Adrenal gland (tissue), 12 donors: Measurements from ENCODE around the gene CEP70. TPM values are rescaled to one million over a fixed set of nuclear protein-coding genes. Genes with fewer than 3 reads are reported as not detected.
"Not testable (repeated sequence)": the region's sequence is repeated elsewhere in the genome, so short reads cannot be mapped to it uniquely, and the experiment has no call there.

Experiments
- DNase-seq, 7 donors: peaks; one replicate each; pipeline ENCODE4 v3.0.0-alpha.2; 2019 to 2020
- H3K27ac ChIP-seq, 5 donors: fragments of 200-600 bp; sonication (generic) in 4 of 5; 1 replicate in 3 of 5; 2 replicates in 2 of 5; pipeline versions ENCODE4 v1.5.1 to v1.8.0; 2016 to 2020; ENCODE audit warnings: mild to moderate bottlenecking in 1 of 5
- H3K27me3 ChIP-seq: fragments of 200-600 bp; 2 replicates; pipeline ENCODE4 v1.8.0; 2021
- H3K36me3 ChIP-seq, 2 donors: fragments of 200-600 bp; replicated peaks in 1 of 2; 1 replicate in 1 of 2; 2 replicates in 1 of 2; pipeline versions ENCODE4 v1.5.1 to v1.8.0; 2018 to 2022
- H3K4me1 ChIP-seq, 2 donors: fragments of 200-600 bp; replicated peaks in 1 of 2; 1 replicate in 1 of 2; 2 replicates in 1 of 2; pipeline versions ENCODE4 v1.5.1 to v1.8.0; 2018 to 2021
- H3K4me3 ChIP-seq, 4 donors: fragments of 200-600 bp; sonication (generic) in 3 of 4; one replicate each; pipeline ENCODE4 v1.5.1; 2016 to 2018
- H3K9me3 ChIP-seq, 3 donors: fragments of 200-600 bp; sonication (generic) in 1 of 3; replicated peaks in 1 of 3; 1 replicate in 2 of 3; 2 replicates in 1 of 3; pipeline versions ENCODE4 v1.5.1 to v1.8.0; 2016 to 2021
- POLR2A ChIP-seq, 2 donors: fragments of 450-650 bp; IDR thresholded peaks; one replicate each; pipeline ENCODE4 v1.6.1; 2017; ENCODE audit warnings: antibody characterized with exemption in 2 of 2, mild to moderate bottlenecking in 2 of 2, moderate library complexity in 1 of 2
- WGBS, 4 donors: extraction: QIAGEN DNeasy Blood & Tissue Kit in 2 of 4; methylation state at CpG; one replicate each; pipeline versions ENCODE4 v1.1.5 to v1.1.7; 2013 to 2017; 5-methylcytosine and 5-hydroxymethylcytosine counted together
- intact Hi-C, 2 donors: fragments of 100-400 bp; cut with DNase I; formaldehyde crosslinking; loops; one replicate each; pipeline versions ENCODE4 v1.14.1 to v1.15.0; 2022 to 2023
- polyA plus RNA-seq, 3 donors: library from polyadenylated mRNA; stranded (reverse); fragments of 200-250 nt in 2 of 3; fragments of 350-450 nt in 1 of 3; fragmentation: Illumina TruSeq in 1 of 3; extraction: RNeasy Lipid Tissue Mini Kit (QIAGEN cat#74804) in 1 of 3; gene quantifications; one replicate each; pipeline ENCODE4 v1.2.3, GENCODE V29; 2013 to 2014
- total RNA-seq, 9 donors: library from RNA; depleted of rRNA in 4 of 9; stranded (reverse); fragments of >200 nt in 4 of 9; fragments of 120-200 nt in 1 of 9; fragmentation: NEBNext Ultra II Directional in 1 of 9; extraction: Animal tissue kit (Norgen Biotek cat#: 25700) in 1 of 9; gene quantifications; one replicate each; pipeline versions ENCODE4 v1.1.0 to v1.2.4, GENCODE V29; 2013 to 2023
- TF ChIP-seq, protein P1 (sequence below), 6 experiments: fragments of 450-650 bp in 4 of 6; fragments of 200-600 bp in 2 of 6; sonication (generic) in 1 of 6; IDR thresholded peaks; 1 replicate in 5 of 6; 2 replicates in 1 of 6; pipeline versions ENCODE4 v1.5.1 to v1.8.0; 2016 to 2021; ENCODE audit warnings: antibody characterized with exemption in 6 of 6, mild to moderate bottlenecking in 2 of 6, moderate library complexity in 1 of 6
- donor health status: healthy with polysubstance abuse.
- donor health status: Bipolar disorder and iron deficiency.
- donor health status: DM: yes; HTN: yes; CAD: no.
- donor health status: DM: no; HTN: no; CAD: no.
- donor health status: DM: no; HTN: no; CAD: no.
- donor health status: DM: yes; HTN: yes; CAD: no.

The CEP70 gene
- total and polyA plus RNA-seq, 12 donors: 7.8 to 26.9 (median 16.4) TPM

GRCh38 chr3:138587374-138587773 lies 6.7 kb downstream of the CEP70 start:
- intact Hi-C loops: no loop called here
- WGBS, 4 donors: 81 to 100% (median 97%) methylated on average over 1 of the region's 1 CpG
- H3K4me1 ChIP-seq: no peaks in the 10 kb centered on the region
- H3K36me3 ChIP-seq: no peaks in the 10 kb centered on the region
- no peak for TF ChIP-seq POLR2A (IDR thresholded peaks at IDR 0.05)
- TF ChIP-seq, protein P1, sequence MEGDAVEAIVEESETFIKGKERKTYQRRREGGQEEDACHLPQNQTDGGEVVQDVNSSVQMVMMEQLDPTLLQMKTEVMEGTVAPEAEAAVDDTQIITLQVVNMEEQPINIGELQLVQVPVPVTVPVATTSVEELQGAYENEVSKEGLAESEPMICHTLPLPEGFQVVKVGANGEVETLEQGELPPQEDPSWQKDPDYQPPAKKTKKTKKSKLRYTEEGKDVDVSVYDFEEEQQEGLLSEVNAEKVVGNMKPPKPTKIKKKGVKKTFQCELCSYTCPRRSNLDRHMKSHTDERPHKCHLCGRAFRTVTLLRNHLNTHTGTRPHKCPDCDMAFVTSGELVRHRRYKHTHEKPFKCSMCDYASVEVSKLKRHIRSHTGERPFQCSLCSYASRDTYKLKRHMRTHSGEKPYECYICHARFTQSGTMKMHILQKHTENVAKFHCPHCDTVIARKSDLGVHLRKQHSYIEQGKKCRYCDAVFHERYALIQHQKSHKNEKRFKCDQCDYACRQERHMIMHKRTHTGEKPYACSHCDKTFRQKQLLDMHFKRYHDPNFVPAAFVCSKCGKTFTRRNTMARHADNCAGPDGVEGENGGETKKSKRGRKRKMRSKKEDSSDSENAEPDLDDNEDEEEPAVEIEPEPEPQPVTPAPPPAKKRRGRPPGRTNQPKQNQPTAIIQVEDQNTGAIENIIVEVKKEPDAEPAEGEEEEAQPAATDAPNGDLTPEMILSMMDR (IDR thresholded peaks at IDR 0.05): no peak
- H3K27ac ChIP-seq: no peak overlapping the region
- H3K9me3 ChIP-seq: no peaks in the 10 kb centered on the region
- no peak overlapping the region for H3K4me3 ChIP-seq
- no peak for DNase-seq
- no peaks in the 10 kb centered on the region for H3K27me3 ChIP-seq

GRCh38 chr3:138578961-138579574 lies 15.0 kb downstream of the CEP70 start:
- 89 to 95% (median 91%) methylated on average over 6 of the region's 6 CpGs for WGBS, 4 donors
- intact Hi-C loops: no loop called here
- TF ChIP-seq, protein P1 (IDR thresholded peaks at IDR 0.05): no peak
- no peak for TF ChIP-seq POLR2A (IDR thresholded peaks at IDR 0.05)
- Histone ChIP-seq H3K36me3 (no peaks in the 10 kb centered on the region), H3K27me3 (no peaks in the 10 kb centered on the region), H3K9me3 (no peaks in the 10 kb centered on the region), H3K4me3 (no peak overlapping the region), H3K4me1 (no peaks in the 10 kb centered on the region), H3K27ac (no peak overlapping the region)
- DNase-seq: no peak

GRCh38 chr3:138578141-138578540 lies 15.9 kb downstream of the CEP70 start:
- intact Hi-C loops: no loop called here
- Histone ChIP-seq H3K27ac (no peak overlapping the region), H3K4me1 (no peaks in the 10 kb centered on the region), H3K36me3 (no peaks in the 10 kb centered on the region), H3K9me3 (no peaks in the 10 kb centered on the region), H3K27me3 (no peaks in the 10 kb centered on the region), H3K4me3 (no peak overlapping the region)
- DNase-seq: no peak
- TF ChIP-seq, protein P1 (IDR thresholded peaks at IDR 0.05): no peak
- no peak for TF ChIP-seq POLR2A (IDR thresholded peaks at IDR 0.05)
- 77 to 89% (median 78%) methylated on average over 4 of the region's 4 CpGs for WGBS, 4 donors

- no peaks in the 10 kb centered on the region for H3K36me3 ChIP-seq
- H3K9me3 ChIP-seq: no peaks in the 10 kb centered on the region
- TF ChIP-seq, protein P1 (IDR thresholded peaks at IDR 0.05): no peak
- TF ChIP-seq POLR2A (IDR thresholded peaks at IDR 0.05): no peak
- WGBS, 4 donors: 90 to 95% (median 92%) methylated on average over 1 of the region's 1 CpG
- no peak overlapping the region for H3K27ac ChIP-seq
- H3K27me3 ChIP-seq: no peaks in the 10 kb centered on the region
- DNase-seq: no peak
- H3K4me3 ChIP-seq: no peak overlapping the region
- no peaks in the 10 kb centered on the region for H3K4me1 ChIP-seq
- intact Hi-C loops: no loop called here
Measured at GRCh38 chr3:138573138-138573537, 20.9 kb downstream of the CEP70 start.

DNA sequence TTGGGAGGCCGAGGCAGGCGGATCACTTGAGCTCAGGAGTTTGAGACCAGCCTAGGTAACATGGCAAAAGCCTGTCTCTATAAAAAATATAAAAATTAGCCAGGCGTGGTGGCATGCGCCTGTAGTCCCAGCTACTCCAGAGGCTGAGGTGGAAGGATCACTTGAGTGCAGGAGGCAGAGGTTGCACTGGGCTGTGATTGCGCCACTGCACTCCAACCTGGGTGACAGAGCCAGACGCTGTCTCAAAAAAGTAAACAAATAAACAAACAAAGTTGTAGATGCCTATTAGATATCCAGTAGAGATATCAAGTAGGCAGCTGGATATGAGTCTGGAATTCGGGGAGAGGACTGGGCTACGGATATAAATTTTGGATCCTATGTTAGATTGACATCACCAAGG lies 24.4 kb downstream of the CEP70 start:
- H3K36me3 ChIP-seq, H3K27ac ChIP-seq, H3K9me3 ChIP-seq, H3K4me1 ChIP-seq, H3K4me3 ChIP-seq, intact Hi-C loops, DNase-seq, H3K27me3 ChIP-seq: not testable (repeated sequence)
- WGBS, 4 donors: 96 to 100% (median 99%) methylated on average over 8 of the region's 8 CpGs
